Islet precursor cell (in vitro differentiated cells): ENCODE measurements around the gene RINL.
"Not testable (repeated sequence)": the region's sequence is repeated elsewhere in the genome, so short reads cannot be mapped to it uniquely, and the experiment has no call there.

ENCODE experiments used
- DNase-seq: peaks from one replicate; pipeline ENCODE4 v3.0.0-alpha.2; 2018

Gene RINL

DNA sequence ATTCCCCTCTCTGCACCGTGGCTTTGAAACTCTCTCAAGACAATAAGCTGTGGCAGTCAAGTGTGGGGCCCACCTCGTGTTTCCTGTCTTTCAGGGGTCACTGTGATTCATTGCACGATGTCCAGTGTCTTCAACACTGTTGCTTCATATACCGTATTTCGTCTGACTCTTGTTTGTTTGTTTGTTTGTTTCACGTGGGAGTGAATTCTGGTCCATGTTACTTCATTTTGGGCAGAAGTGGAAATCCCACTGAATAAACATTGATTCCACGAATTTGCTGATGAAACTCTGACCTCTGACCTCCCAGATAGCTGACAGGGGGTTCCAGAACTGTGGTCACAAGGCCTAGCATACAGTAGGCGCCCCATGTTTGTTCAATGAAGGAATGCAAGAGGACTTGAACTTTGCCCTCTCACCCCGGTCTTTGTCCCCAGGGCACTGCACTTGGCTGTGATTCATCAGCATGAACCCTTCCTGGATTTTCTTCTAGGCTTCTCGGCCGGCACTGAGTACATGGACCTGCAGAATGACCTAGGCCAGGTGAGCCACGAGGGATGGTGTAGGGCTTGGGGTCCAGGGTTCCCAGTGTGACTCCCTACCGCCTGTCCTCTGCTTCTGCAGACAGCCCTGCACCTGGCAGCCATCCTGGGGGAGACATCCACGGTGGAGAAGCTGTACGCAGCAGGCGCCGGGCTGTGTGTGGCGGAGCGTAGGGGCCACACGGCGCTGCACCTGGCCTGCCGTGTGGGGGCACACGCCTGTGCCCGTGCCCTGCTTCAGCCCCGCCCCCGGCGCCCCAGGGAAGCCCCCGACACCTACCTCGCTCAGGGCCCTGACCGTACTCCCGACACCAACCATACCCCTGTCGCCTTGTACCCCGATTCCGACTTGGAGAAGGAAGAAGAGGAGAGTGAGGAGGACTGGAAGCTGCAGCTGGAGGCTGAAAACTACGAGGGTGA lies 26.8 kb upstream of the RINL start:
- no peak for DNase-seq

DNA sequence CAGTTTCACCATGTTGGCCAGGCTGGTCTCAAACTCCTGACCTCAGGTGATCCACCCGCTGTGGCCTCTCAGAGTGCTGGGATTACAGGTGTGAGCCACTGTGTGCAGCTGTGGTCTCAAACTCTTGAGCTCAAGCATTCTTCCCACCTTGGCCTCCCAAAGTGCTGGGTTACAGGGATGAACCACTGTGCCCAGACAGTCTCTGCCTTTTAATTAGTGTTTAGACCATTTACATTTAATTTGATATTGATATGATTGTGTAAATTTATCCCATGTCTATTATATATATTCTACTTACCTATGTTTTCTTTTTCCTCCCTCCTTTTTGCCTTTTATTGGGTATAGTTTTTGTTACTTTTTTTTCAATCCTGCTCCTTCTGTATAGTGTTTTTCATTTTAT lies 23.6 kb upstream of the RINL start:
- no peak for DNase-seq

DNA sequence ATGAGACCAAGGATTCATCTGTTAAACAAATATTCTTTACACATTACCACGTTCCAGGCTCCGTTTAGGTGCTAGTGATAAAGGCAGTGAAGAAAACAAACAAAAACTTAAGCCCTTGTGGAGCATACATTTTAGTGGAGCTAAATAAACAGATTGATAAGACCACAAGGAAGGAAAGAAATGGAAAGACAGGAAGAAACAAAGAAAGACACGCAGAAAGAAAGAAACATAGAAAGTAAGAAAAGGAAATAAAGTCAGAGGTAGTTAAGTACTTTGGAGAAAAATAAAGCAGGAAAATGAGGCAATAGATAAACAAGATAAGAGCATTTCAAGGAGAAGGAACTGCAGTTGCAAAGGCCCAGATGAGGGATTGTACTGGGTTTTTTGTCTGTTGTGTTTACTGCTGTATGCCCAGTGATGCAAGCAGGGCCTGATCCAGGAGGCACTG lies 22.7 kb upstream of the RINL start:
- no peak for DNase-seq

DNA sequence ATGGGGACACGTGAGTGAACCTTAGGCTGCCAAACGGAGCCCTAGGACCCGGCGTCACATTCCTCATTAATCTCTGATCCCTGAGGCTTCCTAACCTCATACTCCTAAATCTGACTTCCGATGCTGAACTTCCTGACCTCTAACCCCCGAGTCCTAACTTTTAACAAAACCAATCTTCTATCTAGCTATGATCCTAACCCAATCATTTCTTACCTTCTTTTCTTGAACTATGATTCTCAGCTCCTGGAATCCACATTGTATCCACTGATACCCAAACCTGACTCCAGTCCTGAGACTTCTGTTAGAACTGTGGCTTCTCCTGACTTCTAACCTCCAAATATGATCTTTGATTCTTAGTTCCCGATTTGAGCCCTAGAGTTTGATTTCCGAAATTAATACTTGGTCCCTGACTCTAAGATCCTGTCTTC lies 22.1 kb upstream of the RINL start:
- DNase-seq: no peak

DNA sequence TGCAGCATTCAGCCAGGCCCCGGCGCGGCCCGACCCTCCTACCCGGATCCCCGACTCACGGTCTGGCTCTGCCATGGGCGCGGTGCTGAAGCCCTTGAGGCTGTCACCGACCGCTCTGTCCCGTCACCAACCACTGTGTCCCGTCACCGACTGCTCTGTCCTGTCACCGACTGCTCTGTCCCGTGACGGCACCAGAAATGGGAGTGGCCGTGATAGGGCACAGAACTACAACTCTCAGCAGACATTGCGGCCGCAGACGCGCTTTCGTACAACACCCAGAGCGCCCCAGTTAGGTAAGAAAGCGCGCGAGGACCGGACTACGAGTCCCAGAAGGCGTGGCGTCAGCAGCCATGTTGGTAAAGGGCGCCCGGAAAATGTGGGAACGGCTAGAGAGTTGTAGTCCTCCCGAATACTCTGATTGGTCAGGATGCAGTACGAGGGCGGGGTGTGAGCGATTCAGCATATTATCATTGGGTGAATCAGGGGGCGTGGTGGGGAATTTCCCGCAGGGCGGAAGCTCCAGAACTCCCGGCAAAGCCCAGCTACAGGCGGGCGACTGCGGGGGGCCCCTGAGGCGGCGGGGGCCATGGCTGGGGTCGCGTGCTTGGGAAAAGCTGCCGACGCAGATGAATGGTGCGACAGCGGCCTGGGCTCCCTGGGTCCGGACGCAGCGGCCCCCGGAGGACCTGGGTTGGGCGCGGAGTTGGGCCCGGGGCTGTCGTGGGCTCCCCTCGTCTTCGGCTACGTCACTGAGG lies 21.5 kb upstream of the RINL start, which contains the start of the genes NFKBIB and SIRT2:
Gene NFKBIB (plus strand): TSS at position 523 of the 755 bp plus-strand sequence. CDS start 64 bp downstream, at position 587.
Gene SIRT2 (minus strand): TSS at position 172 of the 755 bp plus-strand sequence. CDS start 97 bp downstream, at position 75.
- peak; percentile 100 for DNase-seq

DNA sequence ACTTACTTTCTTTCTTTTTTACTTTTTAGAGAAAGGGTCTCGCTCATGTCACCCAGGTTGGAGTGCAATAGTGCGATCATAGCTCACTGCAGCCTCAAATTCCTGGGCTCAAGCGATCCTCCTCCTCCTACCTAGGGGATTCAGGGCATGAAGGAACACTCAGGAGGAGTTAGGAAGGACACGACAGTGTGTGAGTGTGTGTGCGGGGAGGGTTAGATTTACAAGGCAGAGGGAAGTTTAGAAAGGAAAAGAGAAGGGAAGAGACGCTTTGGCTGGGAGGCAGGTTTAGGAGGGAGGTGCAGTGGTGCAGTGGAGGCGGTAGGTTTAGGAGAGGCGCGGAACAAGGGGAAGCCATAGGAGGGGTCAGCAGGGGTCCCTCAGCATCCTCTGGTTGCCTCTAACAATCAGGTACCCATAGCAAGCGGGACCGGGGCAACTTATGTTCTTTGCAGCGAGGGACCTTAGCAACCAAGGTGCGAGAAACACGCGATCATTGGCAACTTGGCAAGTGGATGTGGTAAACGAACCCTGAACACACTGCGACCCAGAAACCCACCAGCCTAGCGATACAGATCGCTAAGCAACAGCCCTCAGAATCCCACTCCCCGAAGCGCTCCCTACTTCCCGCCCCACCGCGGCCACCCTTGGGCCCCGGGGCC lies 20.8 kb upstream of the RINL start:
- peak; percentile 52 for DNase-seq

DNA sequence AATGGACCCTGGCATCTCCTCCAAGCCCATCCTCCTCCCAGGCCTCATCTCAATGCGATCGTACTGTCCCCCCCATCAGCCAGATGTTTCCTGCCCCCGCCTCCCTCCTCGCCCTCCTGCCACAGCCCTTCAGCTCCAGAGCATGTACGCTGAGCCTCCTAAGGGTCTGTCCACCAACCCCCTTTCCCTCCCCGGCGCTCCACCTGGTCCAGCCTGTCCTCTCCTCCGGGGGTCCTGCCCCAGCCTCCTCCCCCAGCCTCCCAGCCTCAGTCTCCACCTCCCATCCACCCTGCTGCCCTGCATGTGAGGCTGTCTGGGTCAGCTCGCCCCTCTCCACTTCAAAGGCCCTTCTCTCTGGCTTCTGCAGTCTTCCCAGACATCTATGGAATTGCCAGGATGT lies 16.9 kb upstream of the RINL start:
- peak; percentile 39 for DNase-seq

DNA sequence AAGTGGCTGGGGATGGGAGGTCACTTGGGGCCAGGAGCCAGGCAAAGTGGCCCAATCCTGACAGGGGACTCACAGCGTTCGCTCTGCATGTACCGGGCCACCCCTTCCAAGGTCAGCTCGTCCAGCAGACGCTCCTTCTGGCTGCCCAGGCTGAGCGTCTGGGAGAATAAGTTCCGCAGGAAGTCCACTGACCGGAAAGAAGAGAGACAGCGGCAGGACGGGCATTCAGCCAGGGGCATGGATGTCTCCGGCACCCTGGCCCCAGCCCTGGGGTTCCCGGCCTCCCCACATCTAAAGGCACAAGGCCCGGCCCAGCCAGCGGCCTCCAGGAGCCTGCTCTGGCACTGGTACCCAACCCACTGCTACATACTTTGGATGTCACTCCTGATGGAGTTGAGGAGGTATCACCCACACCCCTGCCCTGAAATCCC lies 15.3 kb upstream of the RINL start:
- peak; percentile 44 for DNase-seq

DNA sequence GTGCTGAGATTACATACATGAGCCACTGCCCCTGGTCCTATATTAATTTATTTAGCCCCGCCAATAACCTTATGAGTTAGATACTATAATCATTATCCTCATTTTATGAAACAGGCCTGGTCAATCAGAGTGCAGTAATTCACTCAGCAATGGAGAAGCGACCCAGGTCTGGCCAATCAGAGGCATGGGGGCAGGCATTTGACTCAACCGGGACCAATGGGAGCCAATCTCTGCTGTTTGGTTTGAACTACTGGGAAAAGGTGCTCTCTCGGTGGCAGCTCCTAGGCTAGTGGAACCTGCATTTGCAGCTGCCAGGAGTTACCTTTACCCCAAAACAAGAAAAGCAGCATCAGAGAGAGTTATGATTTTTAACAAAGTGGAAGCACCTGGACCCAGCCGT lies 14.8 kb upstream of the RINL start:
- DNase-seq: peak; percentile 50

DNA sequence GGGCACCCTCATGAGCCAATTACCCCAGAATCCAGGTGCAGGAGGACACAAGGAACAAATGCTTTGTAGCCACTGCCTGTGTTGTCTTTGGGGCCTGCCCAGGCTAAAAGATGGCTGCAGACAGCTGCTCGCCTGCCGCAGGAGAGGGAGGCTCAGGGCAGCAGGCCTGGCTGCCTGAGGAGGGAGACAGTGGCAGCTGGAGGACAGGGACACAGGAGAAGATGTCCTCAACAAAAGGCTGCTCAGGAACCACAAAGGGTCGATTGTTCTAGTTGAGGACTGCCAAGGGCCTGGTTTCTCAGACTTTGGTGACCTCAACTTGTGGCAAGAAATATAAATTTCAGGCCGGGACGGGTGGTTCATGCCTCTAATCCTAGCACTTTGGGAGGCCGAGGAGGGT lies 13.7 kb upstream of the RINL start:
- peak; percentile 59 for DNase-seq

DNA sequence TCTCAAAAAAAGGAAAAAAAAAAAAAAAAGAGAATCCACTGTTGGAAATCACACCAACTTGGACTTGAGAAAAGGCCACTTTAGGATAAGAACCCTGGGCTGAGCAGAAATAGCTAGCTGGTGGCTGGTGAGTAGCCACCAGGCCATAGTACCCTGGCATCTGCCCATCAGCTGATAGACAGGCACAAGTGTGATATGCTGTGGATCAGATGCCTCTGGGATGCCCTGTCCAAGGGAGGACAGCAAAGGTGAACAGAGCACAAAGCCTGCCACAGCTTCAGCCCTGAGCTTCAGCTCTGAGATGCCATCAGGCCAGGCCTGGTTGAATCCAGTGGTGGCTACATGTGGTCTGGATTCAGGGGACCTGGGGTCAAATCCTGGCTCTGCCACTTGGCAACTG lies 12.6 kb upstream of the RINL start:
- DNase-seq: no peak

DNA sequence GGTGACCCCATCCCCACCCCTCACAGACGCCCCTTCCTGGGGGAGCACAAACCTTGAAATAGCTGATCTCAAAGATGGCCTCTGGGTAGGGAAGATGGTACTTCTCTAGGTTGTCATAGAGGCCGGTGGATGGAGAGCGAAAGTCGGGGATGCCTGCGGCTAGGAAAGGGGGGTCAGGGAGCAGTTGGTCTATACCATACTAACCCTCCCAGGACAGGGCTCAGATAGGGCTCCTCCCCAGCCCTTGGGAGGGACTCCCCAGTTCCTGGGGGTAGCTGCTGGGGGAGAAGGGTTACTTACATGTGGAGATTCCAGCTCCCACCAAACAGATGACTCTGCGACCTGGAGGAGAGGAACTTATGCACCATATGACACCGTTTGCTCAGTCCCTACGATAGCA lies 11.7 kb upstream of the RINL start:
- DNase-seq: peak; percentile 37

DNA sequence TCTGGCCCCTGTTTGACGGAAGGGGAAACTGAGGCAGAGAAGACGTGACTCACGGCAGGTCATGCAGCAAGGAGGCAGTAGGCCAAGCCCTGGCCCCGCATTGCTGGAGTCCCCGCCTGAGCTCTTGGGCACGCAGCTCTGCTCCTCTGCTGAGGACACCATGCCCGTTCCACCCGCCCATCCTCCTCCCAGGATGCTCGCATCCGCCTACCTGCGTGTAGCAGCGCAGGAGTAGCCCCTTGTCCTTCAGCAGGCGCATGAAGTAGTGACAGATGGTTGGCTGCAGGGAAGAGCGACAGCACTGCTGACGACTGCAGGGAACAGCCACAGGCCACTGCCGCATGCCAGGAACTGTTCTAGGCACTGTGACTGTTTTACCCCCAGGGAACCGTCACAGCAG lies 10.8 kb upstream of the RINL start:
- peak; percentile 45 for DNase-seq

DNA sequence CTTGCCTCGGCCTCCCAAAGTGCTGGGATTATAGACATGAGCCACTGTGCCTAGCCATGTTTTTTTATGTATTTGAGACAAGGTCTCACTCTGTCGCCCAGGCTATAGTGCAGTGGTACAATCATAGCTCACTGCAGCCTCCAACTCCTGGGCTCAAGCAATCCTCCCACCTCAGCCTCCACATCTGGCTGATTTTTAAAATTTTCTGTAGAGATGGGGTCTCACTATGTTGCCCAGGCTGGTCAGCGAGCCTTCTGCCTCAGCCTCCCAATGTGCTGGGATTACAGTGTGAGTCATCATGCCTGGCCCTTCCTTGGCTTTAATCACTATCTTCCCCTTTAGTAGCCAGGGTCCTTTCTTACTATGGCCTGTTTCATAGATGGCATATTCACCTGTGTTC lies 6.6 kb upstream of the RINL start:
- not testable (repeated sequence) for DNase-seq

DNA sequence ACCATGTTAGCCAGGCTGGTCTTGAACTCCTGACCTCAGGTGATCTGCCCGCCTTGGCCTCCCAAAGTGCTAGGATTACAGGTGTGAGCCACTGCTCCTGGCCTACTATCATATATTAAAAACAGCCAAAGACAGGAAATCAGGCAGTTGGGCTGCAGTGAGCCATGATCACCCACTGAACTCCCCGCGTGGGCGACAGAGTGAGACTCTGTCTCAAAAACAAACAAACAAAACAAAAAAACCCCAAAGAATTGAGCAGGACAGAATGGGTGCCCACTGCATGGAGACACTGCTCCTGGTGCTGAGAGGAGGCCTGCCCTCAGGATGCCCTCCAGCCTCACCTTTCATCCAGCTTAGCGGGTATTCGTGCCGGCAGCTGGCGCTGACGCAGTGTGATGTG lies 5.2 kb upstream of the RINL start:
- DNase-seq: peak; percentile 35

DNA sequence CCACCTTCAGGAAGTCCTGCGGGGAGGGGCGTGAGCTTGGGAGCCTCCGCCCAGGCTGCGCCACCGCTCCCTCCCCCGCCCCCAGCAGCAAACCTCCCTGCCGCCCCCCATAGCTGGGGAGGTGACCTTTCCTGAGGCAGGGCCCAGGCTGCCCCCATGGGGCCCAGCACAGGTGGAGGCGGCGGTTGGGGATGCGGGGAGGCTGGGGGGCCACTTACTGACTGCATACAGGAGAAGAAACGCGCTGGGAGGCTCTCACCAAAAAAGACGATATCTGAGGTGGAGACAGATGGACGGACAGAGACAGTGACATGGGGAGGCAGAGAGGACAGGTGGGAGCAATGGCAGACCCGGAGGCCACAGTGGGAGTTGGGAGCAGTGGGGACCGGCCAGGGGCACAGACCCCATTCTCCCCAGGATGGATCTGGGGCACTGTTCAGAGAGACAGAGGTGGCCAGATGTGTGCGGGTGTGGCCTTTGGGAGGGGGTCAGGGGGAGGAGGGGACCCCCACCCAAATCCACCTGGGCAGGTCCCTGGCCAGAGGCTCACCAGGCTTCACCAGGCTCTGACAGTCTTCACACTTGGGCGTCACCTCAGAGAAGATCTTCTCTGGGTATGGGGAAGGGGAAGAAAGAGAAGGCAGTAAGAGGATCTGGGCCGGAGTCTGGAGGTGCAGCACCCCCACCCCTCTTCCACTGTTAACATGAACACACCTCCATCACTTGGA lies 3.0 kb upstream of the RINL start:
- DNase-seq: peak; percentile 45

DNA sequence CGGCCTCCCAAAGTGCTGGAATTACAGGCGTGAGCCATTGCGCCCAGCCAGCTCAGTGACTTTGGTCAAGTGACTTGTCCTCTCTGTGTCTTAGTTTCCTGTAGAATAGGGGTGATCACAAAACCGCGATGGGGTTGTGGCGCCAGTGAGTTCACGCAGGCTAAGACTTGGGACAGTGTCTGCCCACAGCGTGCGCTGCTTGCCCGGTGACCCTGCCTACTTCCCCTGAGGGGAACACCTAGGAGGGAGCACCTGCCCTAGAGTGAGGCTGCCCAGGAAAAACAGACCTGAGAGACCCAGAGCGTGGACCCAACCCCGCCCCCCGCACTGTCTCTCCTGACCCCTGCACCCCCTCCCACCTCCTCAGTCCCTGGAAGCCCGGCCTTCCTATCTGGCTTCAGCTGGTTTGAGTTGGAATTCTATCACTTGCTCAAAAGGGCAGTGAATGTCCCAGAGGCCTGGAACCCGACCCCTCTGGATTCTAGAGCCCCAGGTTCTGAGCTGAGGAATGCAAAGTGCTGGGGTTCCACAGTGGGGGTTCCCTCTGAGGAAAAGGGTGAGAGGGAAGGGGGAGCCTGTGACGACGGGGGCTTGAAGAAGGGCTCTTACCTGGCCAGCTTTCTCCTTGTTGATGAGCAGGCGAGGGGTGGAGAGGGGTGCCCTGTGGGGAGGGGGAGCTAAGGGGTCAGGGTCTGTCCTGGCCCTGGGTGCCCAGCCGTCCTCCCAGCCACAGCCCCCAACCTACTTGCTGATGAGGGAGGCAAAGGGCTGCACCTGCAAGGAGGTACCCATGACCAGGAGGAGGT lies 2.2 kb upstream of the RINL start:
- peak; percentile 50 for DNase-seq

DNA sequence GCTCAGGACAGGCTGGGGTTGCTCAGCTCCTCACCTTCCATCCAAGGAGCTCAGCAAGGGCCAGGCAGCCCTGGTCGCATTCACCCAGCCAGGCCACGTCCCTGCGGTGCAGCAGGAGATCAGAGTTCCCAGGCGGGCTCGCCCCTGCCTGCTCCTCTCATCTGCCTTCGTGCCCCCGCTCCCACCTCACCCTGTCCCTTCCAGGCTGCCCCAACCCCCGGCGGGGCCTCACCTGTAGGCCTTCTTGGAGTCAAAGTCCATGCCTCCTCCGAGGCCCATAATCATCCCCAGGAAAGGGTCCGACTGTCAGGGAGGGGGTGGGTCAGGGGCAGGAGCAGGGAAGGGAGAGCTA lies 1.3 kb upstream of the RINL start:
- DNase-seq: no peak

DNA sequence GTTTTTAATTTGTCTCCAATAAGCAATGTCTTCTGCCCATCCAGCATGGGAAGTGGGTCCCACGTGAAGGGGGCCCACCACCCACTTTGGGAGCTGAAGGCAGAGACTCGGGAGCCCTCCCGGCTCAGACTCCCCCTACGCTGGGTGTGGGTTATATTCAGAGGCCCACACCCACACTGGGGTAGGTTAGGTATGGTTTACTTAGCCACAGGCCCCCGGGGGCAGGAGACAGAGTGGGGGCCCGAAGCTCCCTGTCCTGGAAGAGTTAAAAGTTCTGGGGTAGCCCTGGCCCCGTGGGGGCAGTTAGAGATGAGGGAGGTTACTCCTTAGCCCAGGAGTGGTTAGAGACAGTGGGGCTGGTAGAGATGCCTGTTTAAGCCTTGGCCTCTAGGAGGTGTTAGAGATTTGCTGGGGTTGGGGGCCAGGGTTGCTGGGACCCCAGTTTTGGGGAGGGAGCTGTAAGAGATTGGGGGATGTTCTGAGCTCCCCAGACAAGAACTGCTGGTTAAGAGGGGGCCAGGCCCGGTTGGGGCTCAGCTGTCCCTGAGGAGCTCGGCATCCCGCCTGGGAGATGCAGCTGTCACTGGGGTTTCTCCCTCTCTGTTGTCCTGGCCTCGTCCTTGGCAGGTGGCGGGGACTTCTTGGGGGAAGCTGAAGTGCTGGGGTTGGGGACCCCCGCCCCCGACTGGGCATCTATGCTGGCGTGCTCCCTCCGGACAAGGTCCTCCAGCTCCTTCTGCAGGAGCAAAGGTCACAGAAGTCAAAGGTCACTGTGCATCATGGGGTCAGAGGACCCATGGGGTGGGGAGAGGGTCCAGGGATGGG lies 712 bp upstream of the RINL start:
- DNase-seq: peak; percentile 49

DNA sequence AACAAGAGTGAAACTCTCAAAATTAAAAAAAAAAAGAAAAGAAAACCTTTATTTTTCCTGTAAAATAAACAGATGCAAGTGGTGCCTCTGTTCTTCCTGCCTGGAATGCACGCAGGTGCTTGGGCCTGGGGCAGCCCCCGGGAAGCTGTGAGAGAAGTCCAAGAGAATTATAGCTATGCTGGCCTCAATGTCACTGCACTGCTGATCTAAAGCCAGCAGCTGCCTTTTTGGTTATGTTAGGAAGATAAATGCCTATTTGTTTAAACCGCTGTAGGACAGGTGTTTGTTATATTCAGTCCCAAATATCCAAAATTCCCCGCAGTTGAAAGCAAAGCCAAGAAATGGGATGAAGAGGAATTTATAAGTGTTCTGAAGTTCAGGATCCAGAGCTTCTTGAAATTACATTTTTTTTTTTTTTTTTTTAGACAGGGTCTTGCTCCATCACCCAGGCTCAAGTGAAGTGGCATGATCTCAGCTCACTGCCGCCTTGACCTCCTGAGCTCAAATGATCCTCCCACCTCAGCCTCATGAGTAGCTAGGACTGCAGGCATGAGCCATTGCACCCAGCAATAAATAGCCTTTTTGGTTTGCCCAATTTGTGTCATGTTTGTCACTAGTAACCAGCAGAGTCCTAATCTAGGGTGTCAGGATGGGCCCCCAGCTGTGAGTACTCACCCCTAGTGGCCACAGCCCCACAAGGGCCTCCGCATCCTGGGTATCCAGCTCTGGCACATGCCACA lies 2.2 kb downstream of the RINL start:
- no peak for DNase-seq
